ENCODE data around the gene IL6R.
A peak's percentile ranks its signal among the peaks of the same experiment; 100 is the strongest.

The IL6R gene

DNA sequence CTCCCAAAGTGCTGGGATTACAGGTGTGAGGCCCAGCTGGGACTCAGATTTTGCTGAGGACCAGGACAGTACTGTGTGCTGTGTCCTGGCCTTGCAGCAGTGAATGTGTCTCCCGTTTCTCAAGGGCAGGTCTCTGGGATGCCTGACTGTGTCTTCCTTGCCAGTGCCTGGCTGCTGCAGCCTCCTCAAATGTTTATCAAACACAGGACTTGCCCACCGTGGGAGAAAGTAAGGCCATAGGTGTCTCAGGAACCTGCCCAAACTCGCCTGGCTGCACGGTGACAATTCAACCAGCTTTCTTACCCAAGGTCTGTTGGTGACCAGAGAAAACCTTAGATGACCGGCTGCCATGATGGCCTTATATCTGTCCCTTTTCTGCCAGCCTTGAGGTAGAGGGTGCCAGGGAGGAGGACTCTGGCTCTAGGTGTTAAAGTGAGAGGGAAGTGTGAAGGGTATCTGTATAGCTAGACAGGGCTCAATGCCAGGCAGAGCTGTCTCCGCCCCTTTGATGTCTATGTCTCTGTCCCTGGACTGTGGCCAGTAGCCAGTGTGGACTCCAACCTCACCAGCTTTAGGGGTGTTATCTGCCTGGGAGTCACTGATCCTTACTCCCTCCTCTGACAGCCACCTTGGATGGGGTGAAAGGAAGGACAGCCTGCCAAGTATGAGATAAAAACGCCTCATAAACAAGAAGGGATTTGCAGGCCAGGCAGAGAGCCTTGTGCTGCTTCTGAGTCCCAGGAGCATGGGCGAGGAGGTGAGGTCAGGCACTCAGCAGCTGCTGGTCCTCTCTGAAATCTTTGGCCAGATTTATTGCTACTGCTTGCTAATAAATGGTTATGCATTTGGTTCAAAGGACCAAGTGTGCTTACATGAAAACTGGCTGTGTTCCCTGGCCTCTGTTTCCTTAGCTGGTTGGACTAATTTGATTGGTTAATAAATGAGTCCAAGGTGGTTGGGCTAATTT lies 22.3 kb downstream of the IL6R start:
- DNase-seq: no peak

DNA sequence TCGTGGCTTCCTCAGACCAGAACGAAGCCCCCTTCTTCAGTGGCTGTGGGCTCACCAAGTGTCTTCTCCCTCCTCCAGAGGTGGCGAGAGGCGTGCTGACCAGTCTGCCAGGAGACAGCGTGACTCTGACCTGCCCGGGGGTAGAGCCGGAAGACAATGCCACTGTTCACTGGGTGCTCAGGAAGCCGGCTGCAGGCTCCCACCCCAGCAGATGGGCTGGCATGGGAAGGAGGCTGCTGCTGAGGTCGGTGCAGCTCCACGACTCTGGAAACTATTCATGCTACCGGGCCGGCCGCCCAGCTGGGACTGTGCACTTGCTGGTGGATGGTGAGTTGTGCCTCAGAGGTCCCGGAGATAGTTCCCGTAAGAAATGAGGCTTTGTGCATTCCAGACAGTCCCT lies 24.0 kb downstream of the IL6R start:
- no peak for DNase-seq

DNA sequence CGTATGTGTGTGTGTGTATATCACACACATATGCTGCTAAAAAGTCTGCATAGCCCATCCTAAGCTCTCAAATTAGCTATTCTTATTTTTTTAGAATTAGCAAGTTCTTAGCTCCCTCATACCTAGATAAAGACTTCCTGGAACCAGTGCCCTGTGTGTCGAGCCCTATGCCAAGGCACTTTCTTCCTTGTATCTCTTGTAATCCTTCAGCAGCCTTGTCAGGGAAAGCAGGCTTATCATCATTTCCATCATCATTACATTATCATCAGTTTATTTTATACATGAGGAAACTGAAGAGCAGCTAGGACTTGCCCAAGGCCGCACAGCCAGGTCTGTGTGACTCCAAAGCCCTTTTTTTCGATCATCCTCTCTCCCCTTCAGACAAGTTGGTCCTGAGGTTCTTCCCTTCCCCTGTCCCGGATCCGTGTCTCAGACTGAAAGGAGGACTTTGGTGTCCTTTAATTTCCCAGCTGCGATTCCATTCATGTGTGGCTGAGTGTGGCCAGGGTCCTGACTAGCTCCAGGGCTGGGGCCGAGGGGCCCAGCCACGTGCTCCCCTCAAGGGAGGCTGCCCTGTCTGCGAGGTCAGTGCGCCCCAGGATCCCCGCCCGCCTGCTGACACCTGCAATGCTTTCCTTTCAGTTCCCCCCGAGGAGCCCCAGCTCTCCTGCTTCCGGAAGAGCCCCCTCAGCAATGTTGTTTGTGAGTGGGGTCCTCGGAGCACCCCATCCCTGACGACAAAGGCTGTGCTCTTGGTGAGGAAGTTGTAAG lies 24.9 kb downstream of the IL6R start:
- no peak for DNase-seq

DNA sequence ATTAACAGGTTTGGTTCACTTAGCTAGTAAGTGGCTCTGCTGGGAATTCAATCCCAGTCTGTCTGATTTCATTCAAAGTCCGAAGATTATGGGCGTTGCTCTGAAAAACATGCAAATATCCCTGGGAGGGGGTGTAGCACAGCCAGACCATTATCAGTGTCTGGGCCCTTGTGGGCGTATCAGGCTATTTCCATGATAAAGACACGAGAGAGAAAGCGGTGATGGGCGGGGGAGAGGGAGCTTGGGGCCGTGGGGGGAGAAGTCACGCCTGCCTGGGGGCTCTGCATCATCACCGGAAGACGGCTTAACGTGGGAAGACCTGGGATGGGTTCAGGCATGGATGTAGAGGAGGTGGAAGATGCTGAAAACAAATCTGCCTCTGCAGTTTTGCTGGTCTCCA lies 25.8 kb downstream of the IL6R start:
- no peak for DNase-seq

DNA sequence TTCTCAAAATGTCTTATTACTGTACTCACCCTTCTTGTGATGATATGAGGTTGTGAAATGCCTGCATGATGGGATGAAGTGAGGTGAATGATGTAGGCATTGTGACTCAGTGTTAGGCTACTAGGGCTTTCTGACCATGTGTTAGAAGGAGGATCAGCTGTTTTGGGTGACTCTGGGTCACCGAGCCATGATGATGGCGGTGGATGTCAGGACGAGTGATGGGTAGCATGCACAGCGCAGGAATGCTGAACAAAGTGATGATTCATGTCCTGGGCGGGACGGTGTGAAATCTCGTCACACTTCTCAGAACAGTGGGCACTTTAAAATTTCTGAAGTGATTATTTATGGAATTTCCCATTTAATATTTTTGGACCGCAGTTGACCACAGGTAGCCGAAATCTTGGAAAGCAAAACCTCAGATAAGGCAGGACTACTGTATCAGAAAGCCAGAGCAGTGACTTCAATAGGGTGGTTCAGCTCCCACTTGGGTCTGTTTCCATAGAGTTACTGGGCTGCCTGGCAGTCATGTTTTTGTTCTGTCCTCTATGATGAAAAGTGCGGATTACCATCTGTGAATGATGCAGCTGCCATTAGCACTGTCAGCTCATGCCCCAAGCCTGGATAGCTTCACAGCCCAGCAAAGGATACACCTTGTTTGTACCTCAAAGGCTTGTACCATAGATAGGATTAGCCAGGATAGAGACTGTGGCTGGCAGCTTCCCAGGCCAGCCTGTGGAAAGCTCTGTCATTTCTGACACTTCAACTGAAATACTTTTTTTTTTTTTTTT lies 26.6 kb downstream of the IL6R start:
- DNase-seq: no peak

GRCh38 chr1:154433161-154433764 lies 28.1 kb downstream of the IL6R start:
- DNase-seq: peak; percentile 20

- no peak for DNase-seq
These were observed 29.4 kb downstream of the IL6R start for GRCh38 chr1:154434346-154435085.

GRCh38 chr1:154435599-154436200 lies 30.6 kb downstream of the IL6R start:
- DNase-seq: no peak

DNA sequence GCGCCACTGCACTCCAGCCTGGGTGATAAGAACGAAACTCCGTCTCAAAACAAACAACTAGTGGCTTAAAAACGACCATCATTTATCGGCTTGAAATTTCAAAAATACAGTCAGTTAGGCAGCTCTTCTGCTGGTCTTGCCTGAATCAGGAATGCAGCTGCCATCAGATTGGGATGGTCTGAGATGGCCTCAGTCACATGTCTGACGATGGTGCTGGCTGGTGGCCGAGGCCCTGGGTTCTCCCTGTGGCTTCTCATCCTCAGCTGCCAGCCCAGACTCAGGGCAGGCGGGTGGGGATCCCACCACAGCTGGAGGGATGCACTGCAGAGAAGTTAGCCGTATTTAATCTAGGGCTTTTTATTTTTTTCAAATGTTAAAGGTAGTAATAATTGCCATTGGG lies 31.3 kb downstream of the IL6R start:
- no peak for DNase-seq

DNA sequence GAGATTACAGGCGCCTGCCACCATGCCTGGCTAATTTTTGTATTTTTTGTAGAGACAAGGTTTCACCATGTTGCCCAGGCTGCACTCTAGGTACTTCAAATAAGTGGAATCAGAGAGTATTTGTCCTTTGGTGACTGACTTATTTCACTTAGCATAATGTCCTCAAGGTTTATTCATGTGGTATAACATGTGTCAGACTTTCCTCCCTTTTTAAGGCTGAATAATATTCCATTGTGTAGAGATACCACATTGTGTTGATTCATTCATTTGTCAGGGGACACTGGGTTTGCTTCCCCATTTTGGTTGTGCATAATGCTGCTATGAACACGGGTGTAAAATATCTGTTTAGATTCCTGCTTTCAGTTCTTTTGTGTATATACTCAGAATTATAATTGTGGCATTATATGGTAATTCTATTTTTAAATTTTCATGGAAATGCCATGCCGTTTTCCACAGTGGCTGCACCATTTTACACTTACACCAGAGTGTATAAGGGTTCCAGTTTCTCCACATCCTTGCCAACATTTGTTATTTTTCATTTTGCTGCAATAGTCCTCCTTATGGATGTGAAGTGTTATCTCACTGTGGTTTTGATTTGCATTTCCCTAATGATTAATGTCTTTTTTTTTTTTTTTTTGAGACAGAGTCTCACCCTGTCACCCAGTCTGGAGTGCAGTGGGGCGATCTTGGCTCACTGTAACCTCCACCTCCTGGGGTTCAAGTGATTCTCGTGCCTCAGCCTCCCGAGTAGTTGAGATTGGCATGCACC lies 35.1 kb downstream of the IL6R start:
- DNase-seq: no peak

DNA sequence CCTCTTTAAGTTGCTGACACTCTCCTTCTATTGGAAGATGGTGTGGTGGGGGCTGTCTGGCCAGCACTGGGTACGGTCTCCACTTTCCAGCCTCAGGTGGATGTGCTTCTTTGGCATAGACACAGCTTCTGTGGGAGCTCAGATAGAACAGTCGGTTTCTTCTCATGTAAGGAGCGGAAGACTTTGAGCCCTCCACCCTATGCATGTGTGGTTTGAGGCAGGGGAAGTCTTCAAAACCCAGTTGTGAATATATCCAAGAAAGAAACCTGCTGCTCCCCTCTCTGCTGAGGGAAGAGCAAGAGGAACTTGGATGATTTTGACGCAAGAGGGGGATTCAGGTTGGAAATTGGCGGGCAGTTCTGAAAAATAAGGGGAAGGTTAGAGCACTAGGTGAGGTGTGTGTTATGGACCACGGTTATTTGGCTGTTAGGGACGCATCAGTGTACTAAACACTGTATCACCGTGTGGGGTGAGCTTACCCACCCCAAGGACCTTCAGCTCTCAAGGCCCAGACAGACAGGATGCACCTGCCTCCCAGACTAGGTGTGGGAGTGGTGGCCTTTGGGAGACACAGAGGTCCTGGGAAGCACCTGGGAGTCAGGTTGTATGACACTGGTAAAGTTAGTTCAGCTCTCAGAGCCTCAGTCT lies 36.2 kb downstream of the IL6R start:
- no peak for DNase-seq

- DNase-seq: no peak
These were observed 37.0 kb downstream of the IL6R start for GRCh38 chr1:154442006-154442740.

DNA sequence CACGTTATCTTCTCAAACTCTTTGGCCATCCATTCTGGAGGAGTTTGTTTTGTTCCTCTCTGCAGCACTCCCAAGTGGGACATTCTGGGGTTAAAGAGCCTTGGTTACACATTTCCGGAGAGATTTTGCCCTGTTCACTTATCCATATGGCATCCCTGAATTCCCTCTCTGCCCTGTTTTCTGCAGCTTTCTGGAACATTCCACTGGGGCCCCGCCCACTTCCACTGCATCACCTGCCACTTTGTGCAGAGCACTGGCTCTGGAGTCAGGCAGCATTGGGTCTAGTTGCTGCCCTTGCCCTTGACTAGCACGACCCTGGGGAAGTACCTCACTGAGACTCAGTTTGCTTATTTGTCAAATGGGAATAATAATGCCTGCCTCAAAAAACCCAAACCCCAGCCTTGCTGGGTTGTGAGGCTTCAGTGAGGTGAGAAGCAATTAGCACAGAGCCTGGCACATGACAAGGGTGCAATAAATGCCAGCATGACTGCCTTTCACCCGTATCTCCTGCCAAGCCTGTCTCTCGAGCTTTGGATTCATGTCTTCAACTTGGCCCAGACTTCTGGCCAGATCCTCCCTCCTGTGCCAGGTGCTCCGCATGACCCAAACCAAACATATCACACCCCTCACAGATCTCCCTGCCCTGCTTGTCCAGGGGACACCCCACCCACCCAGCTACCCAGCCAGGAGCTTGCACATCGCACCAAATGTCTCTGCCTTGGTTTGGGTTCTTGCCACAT lies 38.3 kb downstream of the IL6R start:
- DNase-seq: no peak

GRCh38 chr1:154445040-154445472 lies 39.9 kb downstream of the IL6R start:
- DNase-seq: peak; percentile 46

GRCh38 chr1:154446292-154446691 lies 41.1 kb downstream of the IL6R start:
- no peak for DNase-seq

GRCh38 chr1:154446789-154447188 lies 41.6 kb downstream of the IL6R start:
- no peak for DNase-seq

- DNase-seq: no peak
These were observed 43.2 kb downstream of the IL6R start for GRCh38 chr1:154448331-154448811.

- DNase-seq: no peak
These were observed 48.0 kb downstream of the IL6R start for GRCh38 chr1:154453161-154453560.

All from DMS53 (cell line).